HCT116 (cell line): ENCODE results near the gene GNAT2. TPM values are rescaled to one million over a fixed set of nuclear protein-coding genes. Genes with fewer than 3 reads are reported as not detected.

Source experiments
- ATAC-seq: fragments of 200-7000 bp; cut with Tn5 transposase; 2 replicates; pipeline ENCODE4 v1.9.1; 2020; ENCODE audit warnings: mild to moderate bottlenecking, moderate library complexity
- BruUV-seq: library from RNA; stranded (reverse); fragments of 400-500 nt; replicated peaks from 2 replicates; lab custom pipeline; 2021; lab: Mats Ljungman, UMichigan
- CTCF ChIA-PET: fragments of 300-600 bp; sonication (Branson Sonifier 250); formaldehyde crosslinking; loops from one replicate; lab custom pipeline; 2021; ENCODE audit warnings: antibody characterized with exemption; lab: Charles Lee
- POLR2A ChIA-PET: fragments of 300-600, 350-600 bp; sonication (Branson Sonifier 250); formaldehyde crosslinking; loops from one replicate; lab custom pipeline; 2021; ENCODE audit warnings: antibody characterized with exemption; lab: Charles Lee
- RAD21 ChIA-PET, 2 experiments: fragments of 300-600 bp; sonication (Branson Sonifier 250); formaldehyde crosslinking; loops; one replicate each; lab custom pipeline; 2023; ENCODE audit warnings: low total read pairs in 2 of 2; ENCODE audit not compliant: uncharacterized antibody in 2 of 2, unreplicated experiment in 2 of 2, low non-redundant PET in 1 of 2; lab: Charles Lee
- DNase-seq: peaks from one replicate; pipeline ENCODE4 v3.0.0-alpha.2; 2010; ENCODE audit warnings: low read depth, low spot score
- H2AFZ ChIP-seq: fragments of 200-600 bp; shearing (Covaris generic), sonication (generic); 2 replicates; pipeline ENCODE4 v1.6.1; 2017; ENCODE audit warnings: low read depth, mixed run types, mixed read lengths, antibody characterized with exemption, low read length; ENCODE audit not compliant: poor library complexity, severe bottlenecking
- H3K27ac ChIP-seq: 2 replicates; pipeline ENCODE4 v1.5.1; 2012; ENCODE audit warnings: low read depth, low read length
- H3K27me3 ChIP-seq: fragments of 200-600 bp; sonication (generic); 2 replicates; pipeline ENCODE4 v1.6.1; 2016; ENCODE audit warnings: mixed run types, low read length, mixed read lengths; ENCODE audit not compliant: insufficient read depth
- H3K36me3 ChIP-seq, 2 experiments: fragments of 200-500 bp in 1 of 2; fragments of 200-600 bp in 1 of 2; sonication (Bioruptor generic) in 1 of 2; sonication (generic) in 1 of 2; 2 replicates each; pipeline versions ENCODE4 v1.5.1 to v1.6.1; 2014 to 2016; ENCODE audit warnings: low read length in 2 of 2, inconsistent platforms in 1 of 2, mixed read lengths in 1 of 2, mixed run types in 1 of 2; ENCODE audit not compliant: insufficient read depth in 2 of 2, control insufficient read depth in 1 of 2
- H3K4me1 ChIP-seq, 2 experiments: fragments of 200-600 bp in 1 of 2; sonication (generic) in 1 of 2; 2 replicates each; pipeline versions ENCODE4 v1.5.1 to v1.6.1; 2012 to 2017; ENCODE audit warnings: low read length in 2 of 2, inconsistent platforms in 1 of 2, mild to moderate bottlenecking in 1 of 2, mixed read lengths in 1 of 2, mixed run types in 1 of 2, moderate library complexity in 1 of 2; ENCODE audit not compliant: insufficient read depth in 2 of 2, control insufficient read depth in 1 of 2
- H3K4me2 ChIP-seq: fragments of 200-600 bp; sonication (generic); 2 replicates; pipeline ENCODE4 v1.6.1; 2017; ENCODE audit warnings: mixed run types, low read length, mixed read lengths
- H3K4me3 ChIP-seq, 2 experiments: fragments of 200-600 bp in 1 of 2; sonication (generic) in 1 of 2; replicated peaks in 1 of 2; 2 replicates each; pipeline ENCODE4 v1.5.1; 2011 to 2016; ENCODE audit warnings: low read length in 2 of 2, control low read depth in 1 of 2, low read depth in 1 of 2, mild to moderate bottlenecking in 1 of 2, mixed read lengths in 1 of 2, mixed run types in 1 of 2
- H3K79me2 ChIP-seq: fragments of 200-600 bp; sonication (generic); 2 replicates; pipeline ENCODE4 v1.6.1; 2017; ENCODE audit warnings: mild to moderate bottlenecking, mixed run types, low read length, moderate library complexity, mixed read lengths; ENCODE audit not compliant: insufficient read depth
- H3K9ac ChIP-seq: fragments of 200-600 bp; sonication (generic); 2 replicates; pipeline ENCODE4 v1.6.1; 2016; ENCODE audit warnings: low read length, mixed read lengths
- H3K9me2 ChIP-seq: fragments of 200-600 bp; sonication (generic), shearing (Covaris generic); 2 replicates; pipeline ENCODE4 v1.6.1; 2017; ENCODE audit warnings: mixed run types, mild to moderate bottlenecking, moderate library complexity; ENCODE audit not compliant: insufficient read depth
- H3K9me3 ChIP-seq, 2 experiments: fragments of 200-500 bp in 1 of 2; fragments of 200-600 bp in 1 of 2; sonication (Bioruptor generic) in 1 of 2; sonication (generic) in 1 of 2; 2 replicates each; pipeline ENCODE4 v1.6.1; 2014 to 2017; ENCODE audit warnings: low read length in 2 of 2, mixed read lengths in 2 of 2, inconsistent platforms in 1 of 2, low read depth in 1 of 2, mild to moderate bottlenecking in 1 of 2, mixed run types in 1 of 2, moderate library complexity in 1 of 2; ENCODE audit not compliant: control insufficient read depth in 1 of 2, insufficient read depth in 1 of 2
- H4K20me1 ChIP-seq: fragments of 200-600 bp; sonication (generic), shearing (Covaris generic); 2 replicates; pipeline ENCODE4 v1.6.1; 2017; ENCODE audit warnings: mixed run types, mild to moderate bottlenecking, moderate library complexity; ENCODE audit not compliant: insufficient read depth
- ATF3 ChIP-seq: IDR thresholded peaks from 2 replicates; pipeline ENCODE4 v1.6.1; 2012
- CBX3 ChIP-seq: IDR thresholded peaks from 2 replicates; pipeline ENCODE4 v1.6.1; 2012; ENCODE audit warnings: low read depth
- CEBPB ChIP-seq: IDR thresholded peaks from 2 replicates; pipeline ENCODE4 v1.6.1; 2012; ENCODE audit warnings: low read depth
- EGR1 ChIP-seq: IDR thresholded peaks from 2 replicates; pipeline ENCODE4 v1.6.1; 2012; ENCODE audit warnings: low read depth
- EZH2 ChIP-seq: fragments of 200-600 bp; sonication (generic); IDR thresholded peaks from 2 replicates; pipeline ENCODE4 v1.6.1; 2017; ENCODE audit warnings: antibody characterized with exemption, mixed run types
- FOSL1 ChIP-seq: IDR thresholded peaks from 2 replicates; pipeline ENCODE4 v1.6.1; 2012; ENCODE audit warnings: low read depth
- JUND ChIP-seq: IDR thresholded peaks from 2 replicates; pipeline ENCODE4 v1.6.1; 2012
- POLR2A ChIP-seq: IDR thresholded peaks from 2 replicates; pipeline ENCODE4 v1.7.0; 2011; ENCODE audit warnings: borderline replicate concordance; ENCODE audit not compliant: insufficient read depth, insufficient read length; ENCODE audit errors: extremely low read depth
- POLR2AphosphoS5 ChIP-seq: IDR thresholded peaks from 2 replicates; pipeline ENCODE4 v1.6.1; 2011; ENCODE audit warnings: mild to moderate bottlenecking, low read depth, low read length, moderate library complexity
- RAD21 ChIP-seq: IDR thresholded peaks from 2 replicates; pipeline ENCODE4 v1.6.1; 2012; ENCODE audit warnings: low read depth, mild to moderate bottlenecking
- REST ChIP-seq: IDR thresholded peaks from 2 replicates; pipeline ENCODE4 v1.6.1; 2012; ENCODE audit warnings: low read depth
- SIN3A ChIP-seq: IDR thresholded peaks from 2 replicates; pipeline ENCODE4 v1.6.1; 2012; ENCODE audit warnings: low read depth
- SP1 ChIP-seq: IDR thresholded peaks from 2 replicates; pipeline ENCODE4 v1.6.1; 2012; ENCODE audit warnings: low read depth
- TCF7L2 ChIP-seq: IDR thresholded peaks from 2 replicates; pipeline ENCODE4 v1.7.0; 2011; ENCODE audit warnings: borderline replicate concordance, inconsistent platforms; ENCODE audit not compliant: insufficient read depth, insufficient read length; ENCODE audit errors: extremely low read depth
- YY1 ChIP-seq: IDR thresholded peaks from 2 replicates; pipeline ENCODE4 v1.6.1; 2011; ENCODE audit warnings: low read length, low read depth, moderate library complexity, mild to moderate bottlenecking; ENCODE audit not compliant: insufficient replicate concordance; ENCODE audit errors: extremely low read depth
- ZBTB33 ChIP-seq: IDR thresholded peaks from 2 replicates; pipeline ENCODE4 v1.6.1; 2011; ENCODE audit warnings: mild to moderate bottlenecking, low read length, moderate library complexity; ENCODE audit not compliant: insufficient replicate concordance; ENCODE audit errors: extremely low read depth
- ZFX ChIP-seq: fragments of 450-650 bp; IDR thresholded peaks from 2 replicates; pipeline ENCODE4 v1.6.1; 2017
- ZNF274 ChIP-seq: fragments of 200-500 bp; sonication (Bioruptor generic); IDR thresholded peaks from 2 replicates; pipeline ENCODE4 v1.6.1; 2014; ENCODE audit warnings: mild to moderate bottlenecking, low read depth, low read length, inconsistent platforms
- intact Hi-C: fragments of 100-400 bp; cut with micrococcal nuclease; formaldehyde crosslinking; loops from 2 replicates; pipeline ENCODE4 v1.10.0; 2022
- total RNA-seq: library from RNA; stranded (reverse); gene quantifications from one replicate; pipeline ENCODE4 v1.2.1, GENCODE V29; 2021; ENCODE audit not compliant: unreplicated experiment
- TF ChIP-seq, protein P1 (sequence below): IDR thresholded peaks from 2 replicates; pipeline ENCODE4 v1.6.1; 2012
- TF ChIP-seq, protein P2 (sequence below), 3 experiments: fragments of 200-600 bp in 1 of 3; sonication (generic) in 1 of 3; IDR thresholded peaks in 2 of 3; conservative IDR thresholded peaks in 1 of 3; 2 replicates each; pipeline ENCODE4 v1.5.1; 2012 to 2017; ENCODE audit warnings: low read depth in 2 of 3, low read length in 2 of 3, antibody characterized with exemption in 1 of 3, borderline replicate concordance in 1 of 3, control low read depth in 1 of 3, mild to moderate bottlenecking in 1 of 3, mixed read lengths in 1 of 3, mixed run types in 1 of 3, moderate library complexity in 1 of 3; ENCODE audit not compliant: insufficient read depth in 1 of 3

The GNAT2 gene
- total RNA-seq, 1 experiment from 2014 or later, result 0.76 TPM

GRCh38 chr1:109564194-109564878, 55.1 kb downstream of the GNAT2 start:
- ATAC-seq, result no peak
- no peak overlapping the region for H2AFZ ChIP-seq
- BruUV-seq, result no TSS peak
- no peaks in the 10 kb centered on the region for H3K36me3 ChIP-seq
- H3K4me1 ChIP-seq, result peaks cover 8 to 20% of the 10 kb centered on the region in 2 experiments; a peak in 3 of 4 replicates
- H3K79me2 ChIP-seq, result peaks cover 100% of the 10 kb centered on the region
- ChIA-PET RAD21 (no interaction called here), CTCF (interaction anchor here (0.9 kb wide), 1 partner anchor 15 kb away, joined by 3 read pairs; no protein-coding TSS in a partner anchor), POLR2A (interaction anchor here (1.1 to 1.3 kb wide), 2 partner anchors 10 to 16 kb away, joined by 3 to 6 read pairs; partner anchors contain the start of gene GNAI3)
- no peak overlapping the region for H3K9ac ChIP-seq
- H3K4me3 ChIP-seq, result no peak overlapping the region
- H3K4me2 ChIP-seq, result no peak overlapping the region
- H3K9me3 ChIP-seq, result no peaks in the 10 kb centered on the region
- intact Hi-C loops, result no loop called here
- no peaks in the 10 kb centered on the region for H3K27me3 ChIP-seq
- DNase-seq, result no peak
- TF ChIP-seq POLR2AphosphoS5 (no peak), ATF3 (no peak), FOSL1 (no peak), JUND (no peak), ZFX (no peak), ZBTB33 (no peak), REST (no peak), YY1 (no peak), TCF7L2 (no peak), ZNF274 (no peak), SIN3A (no peak), RAD21 (no peak), POLR2A (no peak), SP1 (no peak), CBX3 (no peak), CEBPB (no peak), EGR1 (no peak), EZH2 (no peak)
- TF ChIP-seq, protein P1, sequence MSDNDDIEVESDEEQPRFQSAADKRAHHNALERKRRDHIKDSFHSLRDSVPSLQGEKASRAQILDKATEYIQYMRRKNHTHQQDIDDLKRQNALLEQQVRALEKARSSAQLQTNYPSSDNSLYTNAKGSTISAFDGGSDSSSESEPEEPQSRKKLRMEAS, result no peak
- TF ChIP-seq, protein P2, sequence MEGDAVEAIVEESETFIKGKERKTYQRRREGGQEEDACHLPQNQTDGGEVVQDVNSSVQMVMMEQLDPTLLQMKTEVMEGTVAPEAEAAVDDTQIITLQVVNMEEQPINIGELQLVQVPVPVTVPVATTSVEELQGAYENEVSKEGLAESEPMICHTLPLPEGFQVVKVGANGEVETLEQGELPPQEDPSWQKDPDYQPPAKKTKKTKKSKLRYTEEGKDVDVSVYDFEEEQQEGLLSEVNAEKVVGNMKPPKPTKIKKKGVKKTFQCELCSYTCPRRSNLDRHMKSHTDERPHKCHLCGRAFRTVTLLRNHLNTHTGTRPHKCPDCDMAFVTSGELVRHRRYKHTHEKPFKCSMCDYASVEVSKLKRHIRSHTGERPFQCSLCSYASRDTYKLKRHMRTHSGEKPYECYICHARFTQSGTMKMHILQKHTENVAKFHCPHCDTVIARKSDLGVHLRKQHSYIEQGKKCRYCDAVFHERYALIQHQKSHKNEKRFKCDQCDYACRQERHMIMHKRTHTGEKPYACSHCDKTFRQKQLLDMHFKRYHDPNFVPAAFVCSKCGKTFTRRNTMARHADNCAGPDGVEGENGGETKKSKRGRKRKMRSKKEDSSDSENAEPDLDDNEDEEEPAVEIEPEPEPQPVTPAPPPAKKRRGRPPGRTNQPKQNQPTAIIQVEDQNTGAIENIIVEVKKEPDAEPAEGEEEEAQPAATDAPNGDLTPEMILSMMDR (IDR thresholded peaks at IDR 0.05 in 2 of 3, conservative IDR thresholded peaks at IDR 0.05 in 1 of 3; ENCODE audit: borderline replicate concordance in 1 of 3, insufficient read depth in 1 of 3, low read depth in 2 of 3, low read length in 2 of 3), result no peak
- H3K9me2 ChIP-seq, result no peaks in the 10 kb centered on the region
- H3K27ac ChIP-seq, result no peak overlapping the region
- H4K20me1 ChIP-seq, result peaks cover 30% of the 10 kb centered on the region; the same call in 1 of the 2 replicates
